GM21390 (cell line): ENCODE measurements around the gene NDUFAF5.
"Not testable (repeated sequence)": the region's sequence is repeated elsewhere in the genome, so short reads cannot be mapped to it uniquely, and the experiment has no call there.

Experiments used
- ATAC-seq: cut with Tn5 transposase; IDR thresholded peaks from one replicate; pipeline ENCODE4 v1.9.1; 2021; ENCODE audit not compliant: unreplicated experiment

Gene NDUFAF5

GRCh38 chr20:13784893-13785715, at the start of gene NDUFAF5, which contains the start of gene ESF1:
TSS of gene NDUFAF5 (plus strand) at chr20:13785028. CDS start at chr20:13785069, 41 bp downstream.
TSS of gene ESF1 (minus strand) at chr20:13784919. CDS start at chr20:13783140, 1,779 bp downstream.
- peak; percentile 96 for ATAC-seq

- ATAC-seq, result no peak
These were observed 49.0 kb upstream of the NDUFAF5 start for GRCh38 chr20:13735826-13736225.

- no peak for ATAC-seq
These were observed 48.2 kb upstream of the NDUFAF5 start for GRCh38 chr20:13736436-13737191.

- ATAC-seq, result not testable (repeated sequence)
These were observed 46.6 kb upstream of the NDUFAF5 start for GRCh38 chr20:13738187-13738586.

- ATAC-seq, result no peak
These were observed 44.8 kb upstream of the NDUFAF5 start for GRCh38 chr20:13739731-13740649.

GRCh38 chr20:13741879-13742278, 42.9 kb upstream of the NDUFAF5 start:
- ATAC-seq, result no peak

GRCh38 chr20:13744352-13744751, 40.5 kb upstream of the NDUFAF5 start:
- ATAC-seq, result no peak

GRCh38 chr20:13745784-13746183, 39.0 kb upstream of the NDUFAF5 start:
- no peak for ATAC-seq

- ATAC-seq, result no peak
These were observed 35.0 kb upstream of the NDUFAF5 start for GRCh38 chr20:13749811-13750210.

GRCh38 chr20:13753436-13754036, 31.3 kb upstream of the NDUFAF5 start:
- no peak for ATAC-seq

GRCh38 chr20:13755809-13756208, 29.0 kb upstream of the NDUFAF5 start:
- ATAC-seq, result no peak

- no peak for ATAC-seq
These were observed 28.3 kb upstream of the NDUFAF5 start for GRCh38 chr20:13756551-13756950.

- ATAC-seq, result no peak
These were observed 25.9 kb upstream of the NDUFAF5 start for GRCh38 chr20:13758884-13759283.

GRCh38 chr20:13760451-13760946, 24.3 kb upstream of the NDUFAF5 start:
- ATAC-seq, result not testable (repeated sequence)

- ATAC-seq, result no peak
These were observed 19.5 kb upstream of the NDUFAF5 start for GRCh38 chr20:13765299-13765698.

- ATAC-seq, result no peak
These were observed 18.9 kb upstream of the NDUFAF5 start for GRCh38 chr20:13765868-13766416.

GRCh38 chr20:13770141-13770540, 14.7 kb upstream of the NDUFAF5 start:
- no peak for ATAC-seq

- ATAC-seq, result no peak
These were observed 12.9 kb upstream of the NDUFAF5 start for GRCh38 chr20:13771853-13772453.

GRCh38 chr20:13772529-13772928, 12.3 kb upstream of the NDUFAF5 start:
- no peak for ATAC-seq

GRCh38 chr20:13775867-13776266, 9.0 kb upstream of the NDUFAF5 start:
- no peak for ATAC-seq
